Measurements from ENCODE around the gene ODF2L.

Gene ODF2L

DNA sequence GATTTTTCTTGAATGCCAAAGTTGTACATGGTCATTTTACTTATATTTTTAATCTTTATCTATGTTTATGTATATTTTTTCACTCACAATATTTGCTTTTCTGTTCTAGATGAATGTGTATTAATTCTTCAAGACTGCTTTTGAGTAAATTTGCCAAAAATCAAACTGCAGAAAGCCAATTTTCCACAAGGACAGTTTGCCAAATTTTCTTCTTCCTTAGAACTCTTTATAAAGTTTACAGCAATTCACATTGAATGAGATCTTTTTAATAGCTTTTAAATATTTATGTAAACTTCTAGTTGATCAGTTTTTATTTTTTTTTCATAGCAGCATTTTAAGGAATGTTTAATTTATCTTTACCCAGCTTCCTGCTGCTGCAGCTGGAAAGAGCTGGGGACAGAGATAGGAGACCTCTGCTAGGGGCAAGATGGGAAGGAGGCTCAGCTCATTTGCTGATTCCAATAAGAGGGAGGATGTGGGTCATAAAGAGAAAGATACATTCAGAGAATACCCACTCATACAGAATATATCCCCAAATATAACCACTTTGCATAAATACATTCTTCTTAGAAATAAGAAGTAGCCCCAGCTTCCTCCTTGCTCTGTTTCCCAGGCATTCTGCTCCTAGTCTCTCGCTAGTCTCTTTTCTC lies 93.0 kb downstream of the ODF2L start:
- no peak for DNase-seq

All from fibroblast of upper back skin (primary cell).